H1 (cell line): ENCODE results near the gene CYLD. TPM values are rescaled to one million over a fixed set of nuclear protein-coding genes. Genes with fewer than 3 reads are reported as not detected.

ENCODE experiments used
- CHD7 ChIP-seq: fragments of 300-600 bp; sonication (generic); IDR thresholded peaks from 2 replicates; pipeline ENCODE4 v1.7.1; 2012; ENCODE audit warnings: low read length, moderate library complexity, mild to moderate bottlenecking, inconsistent platforms; ENCODE audit not compliant: insufficient replicate concordance
- KDM4A ChIP-seq: IDR thresholded peaks from one replicate; pipeline ENCODE4 v1.7.1; 2012; ENCODE audit warnings: low read depth, mild to moderate bottlenecking, moderate library complexity, low read length, inconsistent platforms; ENCODE audit not compliant: severe bottlenecking
- SUZ12 ChIP-seq: fragments of 200-600 bp; sonication (generic); IDR thresholded peaks from 2 replicates; pipeline ENCODE4 v1.6.1; 2012; ENCODE audit warnings: mild to moderate bottlenecking, inconsistent platforms, low read length, moderate library complexity, mixed read lengths
- polyA plus RNA-seq, 7 experiments: library from polyadenylated mRNA; depleted of rRNA in 3 of 7; stranded (reverse) in 5 of 7; unstranded in 2 of 7; fragments of >200 nt in 5 of 7; fragments of 200-250 nt in 2 of 7; gene quantifications; 1 replicate in 5 of 7; 2 replicates in 1 of 7; 4 replicates in 1 of 7; pipeline versions ENCODE4 v1.2.1 to v1.2.3, GENCODE V29; 2011 to 2013; ENCODE audit warnings: missing spikeins in 2 of 7, mixed read lengths in 2 of 7
- total RNA-seq: library from RNA; stranded (reverse); fragmentation: NEBNext Ultra II Directional; extraction: Animal tissue kit (Norgen Biotek cat#: 25700); gene quantifications from 2 replicates; pipeline ENCODE4 v1.2.1, GENCODE V29; 2021
- TF ChIP-seq, protein P1 (sequence below): IDR thresholded peaks from 2 replicates; pipeline ENCODE4 v1.6.1; 2012; ENCODE audit warnings: inconsistent platforms

The CYLD gene
- total and polyA plus RNA-seq, 2 of the 8 experiments (the other 6 are each of a cell fraction or from before 2014, with no cell fraction given): 3.7 to 18.8 TPM

- no peak for TF ChIP-seq CHD7
- TF ChIP-seq KDM4A: peak; percentile 53
- no peak for TF ChIP-seq SUZ12
- TF ChIP-seq, protein P1, sequence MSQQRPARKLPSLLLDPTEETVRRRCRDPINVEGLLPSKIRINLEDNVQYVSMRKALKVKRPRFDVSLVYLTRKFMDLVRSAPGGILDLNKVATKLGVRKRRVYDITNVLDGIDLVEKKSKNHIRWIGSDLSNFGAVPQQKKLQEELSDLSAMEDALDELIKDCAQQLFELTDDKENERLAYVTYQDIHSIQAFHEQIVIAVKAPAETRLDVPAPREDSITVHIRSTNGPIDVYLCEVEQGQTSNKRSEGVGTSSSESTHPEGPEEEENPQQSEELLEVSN: no peak
These were observed 802 bp downstream of the CYLD start (continued) for GRCh38 chr16:50742576-50743200.
